OCI-LY1 (cell line): Measurements from ENCODE around the gene CYTH4.

Experiments used
- H2AFZ ChIP-seq: fragments of 200-600 bp; sonication (generic), shearing (Covaris generic); 2 replicates; pipeline ENCODE4 v1.6.0; 2014; ENCODE audit warnings: antibody characterized with exemption, mild to moderate bottlenecking, low read length
- H3F3A ChIP-seq: fragments of 200-600 bp; sonication (generic), shearing (Covaris generic); 2 replicates; pipeline ENCODE4 v1.6.0; 2014; ENCODE audit warnings: mild to moderate bottlenecking, antibody characterized with exemption, low read length, moderate library complexity; ENCODE audit not compliant: insufficient read depth
- H3K27ac ChIP-seq: fragments of 200-600 bp; sonication (generic); 2 replicates; pipeline ENCODE4 v1.5.1; 2014; ENCODE audit warnings: low read length, mixed run types, mild to moderate bottlenecking, low read depth; ENCODE audit not compliant: poor library complexity, severe bottlenecking
- H3K27me3 ChIP-seq: fragments of 200-600 bp; sonication (generic); 2 replicates; pipeline ENCODE4 v1.6.0; 2014; ENCODE audit warnings: antibody characterized with exemption, mild to moderate bottlenecking, low read length, moderate library complexity; ENCODE audit not compliant: insufficient read depth
- H3K36me3 ChIP-seq: fragments of 200-600 bp; sonication (generic); 2 replicates; pipeline ENCODE4 v1.6.1; 2014; ENCODE audit warnings: mild to moderate bottlenecking, antibody characterized with exemption, low read length, moderate library complexity, mixed read lengths; ENCODE audit not compliant: insufficient read depth
- H3K4me1 ChIP-seq: fragments of 200-600 bp; sonication (generic); 2 replicates; pipeline ENCODE4 v1.5.1; 2014; ENCODE audit warnings: mild to moderate bottlenecking, low read length, moderate library complexity; ENCODE audit not compliant: insufficient read depth, severe bottlenecking
- H3K4me2 ChIP-seq: fragments of 200-600 bp; sonication (generic), shearing (Covaris generic); 2 replicates; pipeline ENCODE4 v1.6.1; 2014; ENCODE audit warnings: low read length
- H3K4me3 ChIP-seq: fragments of 200-600 bp; sonication (generic); 2 replicates; pipeline ENCODE4 v1.5.1; 2014; ENCODE audit warnings: low read length, low read depth, mild to moderate bottlenecking, mixed read lengths; ENCODE audit not compliant: poor library complexity, severe bottlenecking
- H3K79me2 ChIP-seq: fragments of 200-600 bp; shearing (Covaris generic); 2 replicates; pipeline ENCODE4 v1.6.1; 2016; ENCODE audit warnings: mixed run types, low read length, mixed read lengths; ENCODE audit not compliant: insufficient read depth
- H3K9ac ChIP-seq: fragments of 200-600 bp; sonication (generic), shearing (Covaris generic); 2 replicates; pipeline ENCODE4 v1.6.1; 2014; ENCODE audit warnings: mild to moderate bottlenecking, low read length, mixed read lengths
- H3K9me2 ChIP-seq: fragments of 200-600 bp; sonication (generic), shearing (Covaris generic); 2 replicates; pipeline ENCODE4 v1.6.1; 2014; ENCODE audit warnings: low read depth, mild to moderate bottlenecking, low read length, mixed read lengths
- H3K9me3 ChIP-seq: fragments of 200-600 bp; shearing (Covaris generic); 2 replicates; pipeline ENCODE4 v1.6.1; 2014; ENCODE audit warnings: low read length, mixed read lengths
- H4K20me1 ChIP-seq: fragments of 200-600 bp; sonication (generic), shearing (Covaris generic); 2 replicates; pipeline ENCODE4 v1.6.0; 2016; ENCODE audit warnings: mild to moderate bottlenecking, low read length; ENCODE audit not compliant: insufficient read depth
- CTCF ChIP-seq: fragments of 200-600 bp; sonication (generic), shearing (Covaris generic); IDR thresholded peaks from 2 replicates; pipeline ENCODE4 v1.5.1; 2017; ENCODE audit warnings: mild to moderate bottlenecking, antibody characterized with exemption, low read length, moderate library complexity, mixed read lengths
- EZH2 ChIP-seq: fragments of 200-600 bp; sonication (generic), shearing (Covaris generic); IDR thresholded peaks from 2 replicates; pipeline ENCODE4 v1.8.0; 2017; ENCODE audit warnings: borderline replicate concordance, mixed run types, mild to moderate bottlenecking, antibody characterized with exemption, low read length, moderate library complexity, mixed read lengths

CYTH4 gene

GRCh38 chr22:37345863-37346504 is 63.7 kb downstream of the CYTH4 start:
- TF ChIP-seq EZH2: no peak
- TF ChIP-seq CTCF: no peak
- H3K9me3 ChIP-seq: no peaks in the 10 kb centered on the region
- no peak overlapping the region for H2AFZ ChIP-seq
- no peaks in the 10 kb centered on the region for H3K9me2 ChIP-seq
- no peaks in the 10 kb centered on the region for H3K4me1 ChIP-seq
- H3K79me2 ChIP-seq: no peaks in the 10 kb centered on the region
- H3K4me2 ChIP-seq: no peak overlapping the region
- H3K4me3 ChIP-seq: no peak overlapping the region
- no peak overlapping the region for H3K27ac ChIP-seq
- H3K27me3 ChIP-seq: 0 out of 2 replicates have a peak, but pooled peaks cover 4% of the 10 kb centered on the region
- H3K36me3 ChIP-seq: no peaks in the 10 kb centered on the region
- no peaks in the 10 kb centered on the region for H4K20me1 ChIP-seq
- H3K9ac ChIP-seq: no peak overlapping the region
- no peaks in the 10 kb centered on the region for H3F3A ChIP-seq

- 0 out of 2 replicates have a peak, but pooled peaks cover 4% of the 10 kb centered on the region for H3K27me3 ChIP-seq
- H3K36me3 ChIP-seq: no peaks in the 10 kb centered on the region
- no peaks in the 10 kb centered on the region for H3K9me3 ChIP-seq
- TF ChIP-seq CTCF: no peak
- no peak for TF ChIP-seq EZH2
- H4K20me1 ChIP-seq: no peaks in the 10 kb centered on the region
- no peak overlapping the region for H3K4me3 ChIP-seq
- no peak overlapping the region for H3K27ac ChIP-seq
- no peak overlapping the region for H3K4me2 ChIP-seq
- H2AFZ ChIP-seq: no peak overlapping the region
- H3F3A ChIP-seq: no peaks in the 10 kb centered on the region
- no peaks in the 10 kb centered on the region for H3K79me2 ChIP-seq
- H3K9ac ChIP-seq: no peak overlapping the region
- no peaks in the 10 kb centered on the region for H3K4me1 ChIP-seq
- H3K9me2 ChIP-seq: no peaks in the 10 kb centered on the region
These were observed 64.2 kb downstream of the CYTH4 start for GRCh38 chr22:37346505-37346895.

GRCh38 chr22:37349043-37349814 is 66.9 kb downstream of the CYTH4 start:
- no peaks in the 10 kb centered on the region for H3K9me2 ChIP-seq
- no peaks in the 10 kb centered on the region for H4K20me1 ChIP-seq
- TF ChIP-seq CTCF (no peak), EZH2 (no peak)
- no peak overlapping the region for H3K27ac ChIP-seq
- H3K79me2 ChIP-seq: no peaks in the 10 kb centered on the region
- H3K4me2 ChIP-seq: no peak overlapping the region
- no peak overlapping the region for H3K9ac ChIP-seq
- H3K4me1 ChIP-seq: no peaks in the 10 kb centered on the region
- no peak overlapping the region for H3K4me3 ChIP-seq
- H3K27me3 ChIP-seq: peaks cover 4% of the 10 kb centered on the region; the same call in 1 of the 2 replicates
- no peak overlapping the region for H2AFZ ChIP-seq
- no peaks in the 10 kb centered on the region for H3K36me3 ChIP-seq
- H3K9me3 ChIP-seq: no peaks in the 10 kb centered on the region
- H3F3A ChIP-seq: no peaks in the 10 kb centered on the region
